HCT116 (cell line): ENCODE data around the gene NUCB1. TPM values are rescaled to one million over a fixed set of nuclear protein-coding genes. Genes with fewer than 3 reads are reported as not detected.

Source experiments
- ATAC-seq: fragments of 200-7000 bp; cut with Tn5 transposase; 2 replicates; pipeline ENCODE4 v1.9.1; 2020; ENCODE audit warnings: mild to moderate bottlenecking, moderate library complexity
- BruUV-seq: library from RNA; stranded (reverse); fragments of 400-500 nt; replicated peaks from 2 replicates; lab custom pipeline; 2021; lab: Mats Ljungman, UMichigan
- CTCF ChIA-PET: fragments of 300-600 bp; sonication (Branson Sonifier 250); formaldehyde crosslinking; loops from one replicate; lab custom pipeline; 2021; ENCODE audit warnings: antibody characterized with exemption; lab: Charles Lee
- POLR2A ChIA-PET: fragments of 300-600, 350-600 bp; sonication (Branson Sonifier 250); formaldehyde crosslinking; loops from one replicate; lab custom pipeline; 2021; ENCODE audit warnings: antibody characterized with exemption; lab: Charles Lee
- RAD21 ChIA-PET, 2 experiments: fragments of 300-600 bp; sonication (Branson Sonifier 250); formaldehyde crosslinking; loops; one replicate each; lab custom pipeline; 2023; ENCODE audit warnings: low total read pairs in 2 of 2; ENCODE audit not compliant: uncharacterized antibody in 2 of 2, unreplicated experiment in 2 of 2, low non-redundant PET in 1 of 2; lab: Charles Lee
- DNase-seq: peaks from one replicate; pipeline ENCODE4 v3.0.0-alpha.2; 2010; ENCODE audit warnings: low read depth, low spot score
- H2AFZ ChIP-seq: fragments of 200-600 bp; shearing (Covaris generic), sonication (generic); 2 replicates; pipeline ENCODE4 v1.6.1; 2017; ENCODE audit warnings: low read depth, mixed run types, mixed read lengths, antibody characterized with exemption, low read length; ENCODE audit not compliant: poor library complexity, severe bottlenecking
- H3K27ac ChIP-seq: 2 replicates; pipeline ENCODE4 v1.5.1; 2012; ENCODE audit warnings: low read depth, low read length
- H3K27me3 ChIP-seq: fragments of 200-600 bp; sonication (generic); 2 replicates; pipeline ENCODE4 v1.6.1; 2016; ENCODE audit warnings: mixed run types, low read length, mixed read lengths; ENCODE audit not compliant: insufficient read depth
- H3K36me3 ChIP-seq, 2 experiments: fragments of 200-500 bp in 1 of 2; fragments of 200-600 bp in 1 of 2; sonication (Bioruptor generic) in 1 of 2; sonication (generic) in 1 of 2; 2 replicates each; pipeline versions ENCODE4 v1.5.1 to v1.6.1; 2014 to 2016; ENCODE audit warnings: low read length in 2 of 2, inconsistent platforms in 1 of 2, mixed read lengths in 1 of 2, mixed run types in 1 of 2; ENCODE audit not compliant: insufficient read depth in 2 of 2, control insufficient read depth in 1 of 2
- H3K4me1 ChIP-seq, 2 experiments: fragments of 200-600 bp in 1 of 2; sonication (generic) in 1 of 2; 2 replicates each; pipeline versions ENCODE4 v1.5.1 to v1.6.1; 2012 to 2017; ENCODE audit warnings: low read length in 2 of 2, inconsistent platforms in 1 of 2, mild to moderate bottlenecking in 1 of 2, mixed read lengths in 1 of 2, mixed run types in 1 of 2, moderate library complexity in 1 of 2; ENCODE audit not compliant: insufficient read depth in 2 of 2, control insufficient read depth in 1 of 2
- H3K4me2 ChIP-seq: fragments of 200-600 bp; sonication (generic); 2 replicates; pipeline ENCODE4 v1.6.1; 2017; ENCODE audit warnings: mixed run types, low read length, mixed read lengths
- H3K4me3 ChIP-seq, 2 experiments: fragments of 200-600 bp in 1 of 2; sonication (generic) in 1 of 2; replicated peaks in 1 of 2; 2 replicates each; pipeline ENCODE4 v1.5.1; 2011 to 2016; ENCODE audit warnings: low read length in 2 of 2, control low read depth in 1 of 2, low read depth in 1 of 2, mild to moderate bottlenecking in 1 of 2, mixed read lengths in 1 of 2, mixed run types in 1 of 2
- H3K79me2 ChIP-seq: fragments of 200-600 bp; sonication (generic); 2 replicates; pipeline ENCODE4 v1.6.1; 2017; ENCODE audit warnings: mild to moderate bottlenecking, mixed run types, low read length, moderate library complexity, mixed read lengths; ENCODE audit not compliant: insufficient read depth
- H3K9ac ChIP-seq: fragments of 200-600 bp; sonication (generic); 2 replicates; pipeline ENCODE4 v1.6.1; 2016; ENCODE audit warnings: low read length, mixed read lengths
- H3K9me2 ChIP-seq: fragments of 200-600 bp; sonication (generic), shearing (Covaris generic); 2 replicates; pipeline ENCODE4 v1.6.1; 2017; ENCODE audit warnings: mixed run types, mild to moderate bottlenecking, moderate library complexity; ENCODE audit not compliant: insufficient read depth
- H3K9me3 ChIP-seq, 2 experiments: fragments of 200-500 bp in 1 of 2; fragments of 200-600 bp in 1 of 2; sonication (Bioruptor generic) in 1 of 2; sonication (generic) in 1 of 2; 2 replicates each; pipeline ENCODE4 v1.6.1; 2014 to 2017; ENCODE audit warnings: low read length in 2 of 2, mixed read lengths in 2 of 2, inconsistent platforms in 1 of 2, low read depth in 1 of 2, mild to moderate bottlenecking in 1 of 2, mixed run types in 1 of 2, moderate library complexity in 1 of 2; ENCODE audit not compliant: control insufficient read depth in 1 of 2, insufficient read depth in 1 of 2
- H4K20me1 ChIP-seq: fragments of 200-600 bp; sonication (generic), shearing (Covaris generic); 2 replicates; pipeline ENCODE4 v1.6.1; 2017; ENCODE audit warnings: mixed run types, mild to moderate bottlenecking, moderate library complexity; ENCODE audit not compliant: insufficient read depth
- CBX3 ChIP-seq: IDR thresholded peaks from 2 replicates; pipeline ENCODE4 v1.6.1; 2012; ENCODE audit warnings: low read depth
- CEBPB ChIP-seq: IDR thresholded peaks from 2 replicates; pipeline ENCODE4 v1.6.1; 2012; ENCODE audit warnings: low read depth
- ELF1 ChIP-seq: IDR thresholded peaks from 2 replicates; pipeline ENCODE4 v1.6.1; 2012; ENCODE audit warnings: low read depth, borderline replicate concordance
- EZH2 ChIP-seq: fragments of 200-600 bp; sonication (generic); IDR thresholded peaks from 2 replicates; pipeline ENCODE4 v1.6.1; 2017; ENCODE audit warnings: antibody characterized with exemption, mixed run types
- FOSL1 ChIP-seq: IDR thresholded peaks from 2 replicates; pipeline ENCODE4 v1.6.1; 2012; ENCODE audit warnings: low read depth
- JUND ChIP-seq: IDR thresholded peaks from 2 replicates; pipeline ENCODE4 v1.6.1; 2012
- POLR2AphosphoS5 ChIP-seq: IDR thresholded peaks from 2 replicates; pipeline ENCODE4 v1.6.1; 2011; ENCODE audit warnings: mild to moderate bottlenecking, low read depth, low read length, moderate library complexity
- RAD21 ChIP-seq: IDR thresholded peaks from 2 replicates; pipeline ENCODE4 v1.6.1; 2012; ENCODE audit warnings: low read depth, mild to moderate bottlenecking
- REST ChIP-seq: IDR thresholded peaks from 2 replicates; pipeline ENCODE4 v1.6.1; 2012; ENCODE audit warnings: low read depth
- SIN3A ChIP-seq: IDR thresholded peaks from 2 replicates; pipeline ENCODE4 v1.6.1; 2012; ENCODE audit warnings: low read depth
- SP1 ChIP-seq: IDR thresholded peaks from 2 replicates; pipeline ENCODE4 v1.6.1; 2012; ENCODE audit warnings: low read depth
- SRF ChIP-seq: IDR thresholded peaks from 2 replicates; pipeline ENCODE4 v1.6.1; 2012; ENCODE audit warnings: low read depth
- TCF7L2 ChIP-seq: IDR thresholded peaks from 2 replicates; pipeline ENCODE4 v1.7.0; 2011; ENCODE audit warnings: borderline replicate concordance, inconsistent platforms; ENCODE audit not compliant: insufficient read depth, insufficient read length; ENCODE audit errors: extremely low read depth
- YY1 ChIP-seq: IDR thresholded peaks from 2 replicates; pipeline ENCODE4 v1.6.1; 2011; ENCODE audit warnings: low read length, low read depth, moderate library complexity, mild to moderate bottlenecking; ENCODE audit not compliant: insufficient replicate concordance; ENCODE audit errors: extremely low read depth
- ZFX ChIP-seq: fragments of 450-650 bp; IDR thresholded peaks from 2 replicates; pipeline ENCODE4 v1.6.1; 2017
- ZNF274 ChIP-seq: fragments of 200-500 bp; sonication (Bioruptor generic); IDR thresholded peaks from 2 replicates; pipeline ENCODE4 v1.6.1; 2014; ENCODE audit warnings: mild to moderate bottlenecking, low read depth, low read length, inconsistent platforms
- intact Hi-C: fragments of 100-400 bp; cut with micrococcal nuclease; formaldehyde crosslinking; loops from 2 replicates; pipeline ENCODE4 v1.10.0; 2022
- total RNA-seq: library from RNA; stranded (reverse); gene quantifications from one replicate; pipeline ENCODE4 v1.2.1, GENCODE V29; 2021; ENCODE audit not compliant: unreplicated experiment
- TF ChIP-seq, protein P1 (sequence below), 3 experiments: fragments of 200-600 bp in 1 of 3; sonication (generic) in 1 of 3; IDR thresholded peaks in 2 of 3; conservative IDR thresholded peaks in 1 of 3; 2 replicates each; pipeline ENCODE4 v1.5.1; 2012 to 2017; ENCODE audit warnings: low read depth in 2 of 3, low read length in 2 of 3, antibody characterized with exemption in 1 of 3, borderline replicate concordance in 1 of 3, control low read depth in 1 of 3, mild to moderate bottlenecking in 1 of 3, mixed read lengths in 1 of 3, mixed run types in 1 of 3, moderate library complexity in 1 of 3; ENCODE audit not compliant: insufficient read depth in 1 of 3

Gene NUCB1
- total RNA-seq, 1 experiment from 2014 or later, result 88.8 TPM

DNA sequence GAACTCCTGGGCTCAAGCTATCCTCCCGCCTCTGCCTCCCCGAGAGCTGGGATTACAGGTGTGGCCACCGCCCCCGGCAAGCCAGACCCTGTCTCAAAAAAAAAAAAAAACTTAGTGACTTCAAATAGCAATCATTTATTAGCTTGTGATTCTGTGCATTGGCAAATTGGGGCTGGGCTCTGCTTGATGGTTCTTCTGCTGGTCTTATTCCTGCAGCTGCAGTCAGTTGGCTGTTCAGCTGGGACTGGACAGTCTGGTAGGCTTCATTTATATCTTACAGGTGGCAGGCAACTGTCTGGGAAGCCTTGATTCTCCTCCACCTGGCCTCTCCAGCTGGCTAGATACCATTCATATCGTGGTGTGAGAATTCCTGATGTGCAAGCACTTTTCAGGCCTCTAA lies 40.8 kb downstream of the NUCB1 start:
- intact Hi-C loops, result no loop called here

GRCh38 chr19:48943081-48943480 lies 43.0 kb downstream of the NUCB1 start:
- Histone ChIP-seq H3K27ac (no peak overlapping the region), H3K79me2 (no peaks in the 10 kb centered on the region), H3K4me1 (no peaks in the 10 kb centered on the region), H3K4me3 (no peak overlapping the region), H3K4me2 (no peak overlapping the region), H4K20me1 (no peaks in the 10 kb centered on the region), H3K9me3 (no peaks in the 10 kb centered on the region), H3K9ac (no peak overlapping the region), H3K27me3 (no peaks in the 10 kb centered on the region), H3K9me2 (no peaks in the 10 kb centered on the region), H3K36me3 (peaks cover 0 to 7% of the 10 kb centered on the region in 2 experiments; a peak in 1 of 4 replicates), H2AFZ (no peak overlapping the region)
- intact Hi-C loops, result no loop called here
- RAD21 ChIA-PET, result no interaction called here
- POLR2A ChIA-PET, result no interaction called here
- ATAC-seq, result no peak
- DNase-seq, result no peak
- BruUV-seq, result no TSS peak
- CTCF ChIA-PET, result no interaction called here
- TF ChIP-seq FOSL1 (no peak), SIN3A (no peak), YY1 (no peak), ELF1 (no peak), ZFX (no peak), EZH2 (no peak), JUND (no peak), REST (no peak), CEBPB (no peak), SRF (no peak), CBX3 (no peak), ZNF274 (no peak), RAD21 (no peak), SP1 (no peak)
- TF ChIP-seq, protein P1, sequence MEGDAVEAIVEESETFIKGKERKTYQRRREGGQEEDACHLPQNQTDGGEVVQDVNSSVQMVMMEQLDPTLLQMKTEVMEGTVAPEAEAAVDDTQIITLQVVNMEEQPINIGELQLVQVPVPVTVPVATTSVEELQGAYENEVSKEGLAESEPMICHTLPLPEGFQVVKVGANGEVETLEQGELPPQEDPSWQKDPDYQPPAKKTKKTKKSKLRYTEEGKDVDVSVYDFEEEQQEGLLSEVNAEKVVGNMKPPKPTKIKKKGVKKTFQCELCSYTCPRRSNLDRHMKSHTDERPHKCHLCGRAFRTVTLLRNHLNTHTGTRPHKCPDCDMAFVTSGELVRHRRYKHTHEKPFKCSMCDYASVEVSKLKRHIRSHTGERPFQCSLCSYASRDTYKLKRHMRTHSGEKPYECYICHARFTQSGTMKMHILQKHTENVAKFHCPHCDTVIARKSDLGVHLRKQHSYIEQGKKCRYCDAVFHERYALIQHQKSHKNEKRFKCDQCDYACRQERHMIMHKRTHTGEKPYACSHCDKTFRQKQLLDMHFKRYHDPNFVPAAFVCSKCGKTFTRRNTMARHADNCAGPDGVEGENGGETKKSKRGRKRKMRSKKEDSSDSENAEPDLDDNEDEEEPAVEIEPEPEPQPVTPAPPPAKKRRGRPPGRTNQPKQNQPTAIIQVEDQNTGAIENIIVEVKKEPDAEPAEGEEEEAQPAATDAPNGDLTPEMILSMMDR (IDR thresholded peaks at IDR 0.05 in 2 of 3, conservative IDR thresholded peaks at IDR 0.05 in 1 of 3; ENCODE audit: borderline replicate concordance in 1 of 3, insufficient read depth in 1 of 3, low read depth in 2 of 3, low read length in 2 of 3), result no peak

More for the DNA sequence above, 40.8 kb downstream of the NUCB1 start:
- Histone ChIP-seq H4K20me1 (no peaks in the 10 kb centered on the region), H3K27ac (no peak overlapping the region), H3K9ac (no peak overlapping the region), H3K4me3 (no peak overlapping the region), H3K4me2 (no peak overlapping the region), H2AFZ (no peak overlapping the region), H3K79me2 (no peaks in the 10 kb centered on the region), H3K27me3 (no peaks in the 10 kb centered on the region), H3K9me2 (no peaks in the 10 kb centered on the region), H3K9me3 (no peaks in the 10 kb centered on the region), H3K4me1 (no peaks in the 10 kb centered on the region), H3K36me3 (peaks cover 0 to 7% of the 10 kb centered on the region in 2 experiments; a peak in 1 of 4 replicates)
- TF ChIP-seq YY1 (no peak), TCF7L2 (no peak), ELF1 (no peak), ZFX (no peak), SP1 (no peak), POLR2AphosphoS5 (no peak), RAD21 (no peak)
- ATAC-seq (no peak), DNase-seq (no peak)
- CTCF ChIA-PET, result no interaction called here
- POLR2A ChIA-PET, result no interaction called here
- RAD21 ChIA-PET, result no interaction called here
- BruUV-seq, result no TSS peak
